HUDEP-2 (cell line): ENCODE measurements around the gene NLRC5.

Source experiments
- DNase-seq, 76 experiments: peaks; one replicate each; lab custom pipeline; 2025; ENCODE audit not compliant: unreplicated experiment in 76 of 76; lab: John Stamatoyannopoulos, UW

Gene NLRC5

DNA sequence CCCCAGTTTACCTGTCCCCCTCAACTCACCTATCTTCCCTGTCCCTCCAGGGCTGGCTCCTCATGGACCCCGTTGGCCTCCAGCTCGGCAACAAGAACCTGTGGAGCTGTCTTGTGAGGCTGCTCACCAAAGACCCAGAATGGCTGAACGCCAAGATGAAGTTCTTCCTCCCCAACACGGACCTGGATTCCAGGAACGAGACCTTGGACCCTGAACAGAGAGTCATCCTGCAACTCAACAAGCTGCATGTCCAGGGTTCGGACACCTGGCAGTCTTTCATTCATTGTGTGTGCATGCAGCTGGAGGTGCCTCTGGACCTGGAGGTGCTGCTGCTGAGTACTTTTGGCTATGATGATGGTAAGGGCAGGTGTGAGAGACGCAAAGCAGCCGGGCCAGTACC, 31.3 kb downstream of the NLRC5 start:
- no peak for DNase-seq

- no peak for DNase-seq
Measured at GRCh38 chr16:57021757-57022156, 32.4 kb downstream of the NLRC5 start.

- DNase-seq: no peak
Measured at GRCh38 chr16:57022445-57022844, 33.1 kb downstream of the NLRC5 start.

DNA sequence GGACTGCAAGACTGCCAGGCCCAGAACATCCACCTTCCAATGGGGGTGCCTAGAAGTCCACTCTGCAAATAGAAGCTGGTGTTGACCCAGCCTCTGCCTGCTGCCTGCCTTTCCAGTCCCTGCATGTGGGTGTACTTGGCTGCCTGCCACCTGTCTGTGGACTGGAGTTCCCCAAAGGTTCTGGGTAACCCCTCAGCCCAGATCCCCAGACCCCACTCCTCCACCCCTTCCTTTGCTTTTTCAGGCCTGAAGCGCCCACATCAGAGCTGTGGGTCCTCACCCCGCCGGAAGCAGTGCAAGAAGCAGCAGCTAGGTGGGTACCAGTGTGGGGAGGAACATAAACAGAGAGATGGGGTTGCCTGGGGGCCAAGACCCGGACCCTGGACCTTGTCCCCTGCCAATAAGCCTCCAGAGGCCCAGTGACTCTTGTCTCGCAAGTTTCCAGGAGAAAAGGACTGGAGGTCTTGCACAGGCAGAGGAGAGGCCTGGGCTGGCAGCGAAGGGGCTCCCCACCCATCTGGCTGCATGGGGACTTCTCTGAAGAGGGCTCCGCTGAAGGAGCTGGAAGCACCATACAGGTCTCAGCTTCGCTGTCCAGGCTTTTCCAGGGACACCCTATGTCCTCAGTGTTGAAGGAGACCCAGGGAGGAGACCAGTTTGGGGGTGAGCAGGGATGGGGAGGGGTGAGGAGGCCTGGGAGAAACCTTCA, 34.3 kb downstream of the NLRC5 start:
- DNase-seq: no peak

DNA sequence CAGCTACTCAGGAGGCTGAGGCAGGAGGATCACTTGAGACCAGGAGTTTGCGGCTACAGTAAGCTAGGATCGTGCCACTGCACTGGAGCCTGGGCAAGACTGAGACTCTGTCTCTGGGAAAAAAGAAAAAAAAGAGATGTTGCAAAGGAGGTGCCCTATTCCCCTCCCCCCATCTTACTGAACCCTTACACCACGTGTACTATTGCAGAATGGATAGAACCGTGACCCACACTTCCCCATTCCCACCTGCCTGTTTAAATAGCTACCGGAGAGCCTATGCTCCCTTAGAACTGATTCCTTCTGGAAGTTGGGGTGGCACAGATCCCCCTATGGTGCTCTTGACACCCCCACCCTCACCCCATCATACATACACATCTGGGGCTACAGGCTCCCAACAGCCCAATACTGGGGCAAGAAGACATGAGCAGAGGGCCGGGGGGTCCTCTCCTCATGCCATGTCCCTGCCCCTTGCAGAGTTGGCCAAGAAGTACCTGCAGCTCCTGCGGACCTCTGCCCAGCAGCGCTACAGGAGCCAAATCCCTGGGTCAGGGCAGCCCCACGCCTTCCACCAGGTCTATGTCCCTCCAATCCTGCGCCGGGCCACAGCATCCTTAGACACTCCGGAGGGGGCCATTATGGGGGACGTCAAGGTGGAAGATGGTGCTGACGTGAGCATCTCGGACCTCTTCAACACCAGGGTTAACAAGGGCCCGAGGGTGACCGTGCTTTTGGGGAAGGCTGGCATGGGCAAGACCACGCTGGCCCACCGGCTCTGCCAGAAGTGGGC, 35.7 kb downstream of the NLRC5 start:
- DNase-seq: no peak

- DNase-seq: no peak
Measured at GRCh38 chr16:57025941-57026777, 36.8 kb downstream of the NLRC5 start.

DNA sequence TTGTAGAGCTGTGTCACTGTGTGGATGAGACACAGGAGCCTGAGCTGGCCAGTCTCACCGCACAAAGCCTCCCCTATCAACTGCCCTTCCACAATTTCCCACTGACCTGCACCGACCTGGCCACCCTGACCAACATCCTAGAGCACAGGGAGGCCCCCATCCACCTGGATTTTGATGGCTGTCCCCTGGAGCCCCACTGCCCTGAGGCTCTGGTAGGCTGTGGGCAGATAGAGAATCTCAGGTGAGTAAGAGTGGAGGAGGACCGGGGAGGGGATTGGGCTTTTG, 37.4 kb downstream of the NLRC5 start:
- no peak for DNase-seq

GRCh38 chr16:57027067-57027466, 37.7 kb downstream of the NLRC5 start:
- no peak for DNase-seq

- DNase-seq: no peak
Measured at GRCh38 chr16:57028086-57028485, 38.7 kb downstream of the NLRC5 start.

GRCh38 chr16:57029161-57030160, 40.1 kb downstream of the NLRC5 start:
- DNase-seq: no peak

- no peak for DNase-seq
Measured at GRCh38 chr16:57030346-57030902, 41.1 kb downstream of the NLRC5 start.

DNA sequence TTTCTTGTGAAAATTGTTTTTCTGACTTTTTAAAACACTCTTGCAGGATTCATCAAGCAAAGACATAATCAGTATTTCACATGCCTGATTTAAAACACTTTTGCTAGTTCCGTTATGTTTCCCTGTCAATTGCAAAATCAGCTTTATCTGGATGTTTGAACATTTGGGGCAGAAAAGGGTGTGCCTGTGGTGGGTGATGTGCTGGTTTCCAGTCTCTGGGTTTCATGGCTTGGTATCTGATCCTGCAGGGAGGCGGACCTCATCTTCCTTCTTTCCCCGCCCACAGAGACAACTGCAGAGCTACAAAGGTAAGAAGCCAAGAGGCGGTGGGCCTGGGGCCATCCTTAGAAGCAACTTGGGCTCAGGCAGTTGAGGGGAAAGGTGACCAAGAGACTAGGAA, 41.8 kb downstream of the NLRC5 start:
- no peak for DNase-seq

- DNase-seq: no peak
Measured at GRCh38 chr16:57032346-57032745, 43.0 kb downstream of the NLRC5 start.

- DNase-seq: no peak
Measured at GRCh38 chr16:57032931-57033330, 43.6 kb downstream of the NLRC5 start.

GRCh38 chr16:57036315-57036714, 47.0 kb downstream of the NLRC5 start:
- DNase-seq: no peak

GRCh38 chr16:57036945-57037344, 47.6 kb downstream of the NLRC5 start:
- no peak for DNase-seq

GRCh38 chr16:57038166-57038565, 48.8 kb downstream of the NLRC5 start:
- DNase-seq: no peak

GRCh38 chr16:57039148-57039812, 49.9 kb downstream of the NLRC5 start:
- DNase-seq: no peak
